ENCODE data around the gene PRADC1.

The PRADC1 gene

GRCh38 chr2:73225513-73226360 lies 7.3 kb downstream of the PRADC1 start:
- TF ChIP-seq CTCF (IDR thresholded peaks at IDR 0.05; ENCODE audit: low read depth, low read length): no peak
- no peak overlapping the region for H3K4me3 ChIP-seq (replicated peaks in 1 of 2; ENCODE audit: low read depth in 2 of 2, low read length in 2 of 2)
- DNase-seq (ENCODE audit: low read depth in 2 of 2): peak in 1 of 2 donors; percentile 23

GRCh38 chr2:73223821-73224220 lies 9.2 kb downstream of the PRADC1 start:
- TF ChIP-seq CTCF (IDR thresholded peaks at IDR 0.05; ENCODE audit: low read depth, low read length): no peak
- DNase-seq (ENCODE audit: low read depth in 2 of 2): no peak
- no peak overlapping the region for H3K4me3 ChIP-seq (replicated peaks in 1 of 2; ENCODE audit: low read depth in 2 of 2, low read length in 2 of 2)

- DNase-seq (ENCODE audit: low read depth in 2 of 2): peak in 1 of 2 donors; percentile 59
- TF ChIP-seq CTCF (IDR thresholded peaks at IDR 0.05; ENCODE audit: low read depth, low read length): no peak
- H3K4me3 ChIP-seq (replicated peaks in 1 of 2; ENCODE audit: low read depth in 2 of 2, low read length in 2 of 2): no peak overlapping the region
Measured at GRCh38 chr2:73218298-73218697, 14.7 kb downstream of the PRADC1 start.

GRCh38 chr2:73217826-73218225 lies 15.2 kb downstream of the PRADC1 start:
- DNase-seq (ENCODE audit: low read depth in 2 of 2): no peak
- no peak overlapping the region for H3K4me3 ChIP-seq (replicated peaks in 1 of 2; ENCODE audit: low read depth in 2 of 2, low read length in 2 of 2)
- TF ChIP-seq CTCF (IDR thresholded peaks at IDR 0.05; ENCODE audit: low read depth, low read length): no peak

- H3K4me3 ChIP-seq (replicated peaks in 1 of 2; ENCODE audit: low read depth in 2 of 2, low read length in 2 of 2): no peak overlapping the region
- no peak for DNase-seq (ENCODE audit: low read depth in 2 of 2)
- TF ChIP-seq CTCF (IDR thresholded peaks at IDR 0.05; ENCODE audit: low read depth, low read length): no peak
Measured at GRCh38 chr2:73217160-73217559, 15.9 kb downstream of the PRADC1 start.

DNA sequence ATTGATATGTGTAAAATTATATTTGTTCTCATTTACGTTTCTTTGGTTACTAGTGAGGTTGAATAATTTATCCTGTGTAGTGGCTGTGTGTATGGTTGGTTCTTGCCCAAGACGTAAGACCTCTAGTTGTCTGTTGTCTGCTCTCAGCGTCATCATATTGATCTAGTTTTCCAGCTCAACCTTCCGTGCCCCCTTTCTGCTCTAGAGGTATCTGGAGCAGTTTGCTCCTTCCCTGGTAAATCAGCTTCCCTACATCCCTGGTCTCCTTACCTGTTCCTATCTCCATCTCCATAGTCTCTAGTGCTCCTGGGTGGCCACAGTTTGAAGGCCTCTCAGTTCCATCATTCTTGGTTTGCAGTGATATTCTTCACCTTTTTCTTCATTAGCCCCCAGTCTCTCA lies 17.8 kb downstream of the PRADC1 start:
- peak overlapping the region in 1 of 2 donors; percentile 86 for H3K4me3 ChIP-seq (replicated peaks in 1 of 2; ENCODE audit: low read depth in 2 of 2, low read length in 2 of 2)
- TF ChIP-seq CTCF (IDR thresholded peaks at IDR 0.05; ENCODE audit: low read depth, low read length): no peak
- DNase-seq (ENCODE audit: low read depth in 2 of 2): no peak

Measured in cardiac fibroblast (primary cell).